GM19238 (cell line): ENCODE data around the gene MALAT1.
"Not testable (repeated sequence)": the region's sequence is repeated elsewhere in the genome, so short reads cannot be mapped to it uniquely, and the experiment has no call there.

Experiments
- DNase-seq: peaks from one replicate; pipeline ENCODE4 v3.0.0; 2011; ENCODE audit warnings: low spot score; ENCODE audit not compliant: insufficient read length

MALAT1 gene

DNA sequence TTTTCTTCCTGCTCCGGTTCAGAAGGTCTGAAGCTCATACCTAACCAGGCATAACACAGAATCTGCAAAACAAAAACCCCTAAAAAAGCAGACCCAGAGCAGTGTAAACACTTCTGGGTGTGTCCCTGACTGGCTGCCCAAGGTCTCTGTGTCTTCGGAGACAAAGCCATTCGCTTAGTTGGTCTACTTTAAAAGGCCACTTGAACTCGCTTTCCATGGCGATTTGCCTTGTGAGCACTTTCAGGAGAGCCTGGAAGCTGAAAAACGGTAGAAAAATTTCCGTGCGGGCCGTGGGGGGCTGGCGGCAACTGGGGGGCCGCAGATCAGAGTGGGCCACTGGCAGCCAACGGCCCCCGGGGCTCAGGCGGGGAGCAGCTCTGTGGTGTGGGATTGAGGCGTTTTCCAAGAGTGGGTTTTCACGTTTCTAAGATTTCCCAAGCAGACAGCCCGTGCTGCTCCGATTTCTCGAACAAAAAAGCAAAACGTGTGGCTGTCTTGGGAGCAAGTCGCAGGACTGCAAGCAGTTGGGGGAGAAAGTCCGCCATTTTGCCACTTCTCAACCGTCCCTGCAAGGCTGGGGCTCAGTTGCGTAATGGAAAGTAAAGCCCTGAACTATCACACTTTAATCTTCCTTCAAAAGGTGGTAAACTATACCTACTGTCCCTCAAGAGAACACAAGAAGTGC lies 661 bp upstream of the MALAT1 start:
- DNase-seq: no peak

GRCh38 chr11:65498727-65498976 lies 193 bp upstream of the MALAT1 start:
- DNase-seq: no peak

- no peak for DNase-seq
Measured at GRCh38 chr11:65499713-65500386, 1.0 kb downstream of the MALAT1 start.

GRCh38 chr11:65500387-65501185 lies 1.7 kb downstream of the MALAT1 start:
- DNase-seq: no peak

DNA sequence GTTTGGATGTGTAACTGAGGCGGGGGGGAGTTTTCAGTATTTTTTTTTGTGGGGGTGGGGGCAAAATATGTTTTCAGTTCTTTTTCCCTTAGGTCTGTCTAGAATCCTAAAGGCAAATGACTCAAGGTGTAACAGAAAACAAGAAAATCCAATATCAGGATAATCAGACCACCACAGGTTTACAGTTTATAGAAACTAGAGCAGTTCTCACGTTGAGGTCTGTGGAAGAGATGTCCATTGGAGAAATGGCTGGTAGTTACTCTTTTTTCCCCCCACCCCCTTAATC lies 2.3 kb downstream of the MALAT1 start:
- no peak for DNase-seq

DNA sequence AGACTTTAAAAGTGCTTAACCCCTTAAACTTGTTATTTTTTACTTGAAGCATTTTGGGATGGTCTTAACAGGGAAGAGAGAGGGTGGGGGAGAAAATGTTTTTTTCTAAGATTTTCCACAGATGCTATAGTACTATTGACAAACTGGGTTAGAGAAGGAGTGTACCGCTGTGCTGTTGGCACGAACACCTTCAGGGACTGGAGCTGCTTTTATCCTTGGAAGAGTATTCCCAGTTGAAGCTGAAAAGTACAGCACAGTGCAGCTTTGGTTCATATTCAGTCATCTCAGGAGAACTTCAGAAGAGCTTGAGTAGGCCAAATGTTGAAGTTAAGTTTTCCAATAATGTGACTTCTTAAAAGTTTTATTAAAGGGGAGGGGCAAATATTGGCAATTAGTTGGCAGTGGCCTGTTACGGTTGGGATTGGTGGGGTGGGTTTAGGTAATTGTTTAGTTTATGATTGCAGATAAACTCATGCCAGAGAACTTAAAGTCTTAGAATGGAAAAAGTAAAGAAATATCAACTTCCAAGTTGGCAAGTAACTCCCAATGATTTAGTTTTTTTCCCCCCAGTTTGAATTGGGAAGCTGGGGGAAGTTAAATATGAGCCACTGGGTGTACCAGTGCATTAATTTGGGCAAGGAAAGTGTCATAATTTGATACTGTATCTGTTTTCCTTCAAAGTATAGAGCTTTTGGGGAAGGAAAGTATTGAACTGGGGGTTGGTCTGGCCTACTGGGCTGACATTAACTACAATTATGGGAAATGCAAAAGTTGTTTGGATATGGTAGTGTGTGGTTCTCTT lies 2.8 kb downstream of the MALAT1 start:
- no peak for DNase-seq

DNA sequence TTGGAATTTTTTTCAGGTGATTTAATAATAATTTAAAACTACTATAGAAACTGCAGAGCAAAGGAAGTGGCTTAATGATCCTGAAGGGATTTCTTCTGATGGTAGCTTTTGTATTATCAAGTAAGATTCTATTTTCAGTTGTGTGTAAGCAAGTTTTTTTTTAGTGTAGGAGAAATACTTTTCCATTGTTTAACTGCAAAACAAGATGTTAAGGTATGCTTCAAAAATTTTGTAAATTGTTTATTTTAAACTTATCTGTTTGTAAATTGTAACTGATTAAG lies 3.4 kb downstream of the MALAT1 start:
- no peak for DNase-seq

DNA sequence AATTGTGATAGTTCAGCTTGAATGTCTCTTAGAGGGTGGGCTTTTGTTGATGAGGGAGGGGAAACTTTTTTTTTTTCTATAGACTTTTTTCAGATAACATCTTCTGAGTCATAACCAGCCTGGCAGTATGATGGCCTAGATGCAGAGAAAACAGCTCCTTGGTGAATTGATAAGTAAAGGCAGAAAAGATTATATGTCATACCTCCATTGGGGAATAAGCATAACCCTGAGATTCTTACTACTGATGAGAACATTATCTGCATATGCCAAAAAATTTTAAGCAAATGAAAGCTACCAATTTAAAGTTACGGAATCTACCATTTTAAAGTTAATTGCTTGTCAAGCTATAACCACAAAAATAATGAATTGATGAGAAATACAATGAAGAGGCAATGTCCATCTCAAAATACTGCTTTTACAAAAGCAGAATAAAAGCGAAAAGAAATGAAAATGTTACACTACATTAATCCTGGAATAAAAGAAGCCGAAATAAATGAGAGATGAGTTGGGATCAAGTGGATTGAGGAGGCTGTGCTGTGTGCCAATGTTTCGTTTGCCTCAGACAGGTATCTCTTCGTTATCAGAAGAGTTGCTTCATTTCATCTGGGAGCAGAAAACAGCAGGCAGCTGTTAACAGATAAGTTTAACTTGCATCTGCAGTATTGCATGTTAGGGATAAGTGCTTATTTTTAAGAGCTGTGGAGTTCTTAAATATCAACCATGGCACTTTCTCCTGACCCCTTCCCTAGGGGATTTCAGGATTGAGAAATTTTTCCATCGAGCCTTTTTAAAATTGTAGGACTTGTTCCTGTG lies 3.9 kb downstream of the MALAT1 start:
- DNase-seq: no peak

GRCh38 chr11:65503368-65503948 lies 4.6 kb downstream of the MALAT1 start:
- DNase-seq: no peak

- DNase-seq: no peak
Measured at GRCh38 chr11:65503949-65504673, 5.3 kb downstream of the MALAT1 start.

- no peak for DNase-seq
Measured at GRCh38 chr11:65504674-65505465, 6.0 kb downstream of the MALAT1 start.

DNA sequence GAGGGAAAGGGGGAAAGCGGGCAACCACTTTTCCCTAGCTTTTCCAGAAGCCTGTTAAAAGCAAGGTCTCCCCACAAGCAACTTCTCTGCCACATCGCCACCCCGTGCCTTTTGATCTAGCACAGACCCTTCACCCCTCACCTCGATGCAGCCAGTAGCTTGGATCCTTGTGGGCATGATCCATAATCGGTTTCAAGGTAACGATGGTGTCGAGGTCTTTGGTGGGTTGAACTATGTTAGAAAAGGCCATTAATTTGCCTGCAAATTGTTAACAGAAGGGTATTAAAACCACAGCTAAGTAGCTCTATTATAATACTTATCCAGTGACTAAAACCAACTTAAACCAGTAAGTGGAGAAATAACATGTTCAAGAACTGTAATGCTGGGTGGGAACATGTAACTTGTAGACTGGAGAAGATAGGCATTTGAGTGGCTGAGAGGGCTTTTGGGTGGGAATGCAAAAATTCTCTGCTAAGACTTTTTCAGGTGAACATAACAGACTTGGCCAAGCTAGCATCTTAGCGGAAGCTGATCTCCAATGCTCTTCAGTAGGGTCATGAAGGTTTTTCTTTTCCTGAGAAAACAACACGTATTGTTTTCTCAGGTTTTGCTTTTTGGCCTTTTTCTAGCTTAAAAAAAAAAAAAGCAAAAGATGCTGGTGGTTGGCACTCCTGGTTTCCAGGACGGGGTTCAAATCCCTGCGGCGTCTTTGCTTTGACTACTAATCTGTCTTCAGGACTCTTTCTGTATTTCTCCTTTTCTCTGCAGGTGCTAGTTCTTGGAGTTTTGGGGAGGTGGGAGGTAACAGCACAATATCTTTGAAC lies 6.8 kb downstream of the MALAT1 start:
- no peak for DNase-seq

DNA sequence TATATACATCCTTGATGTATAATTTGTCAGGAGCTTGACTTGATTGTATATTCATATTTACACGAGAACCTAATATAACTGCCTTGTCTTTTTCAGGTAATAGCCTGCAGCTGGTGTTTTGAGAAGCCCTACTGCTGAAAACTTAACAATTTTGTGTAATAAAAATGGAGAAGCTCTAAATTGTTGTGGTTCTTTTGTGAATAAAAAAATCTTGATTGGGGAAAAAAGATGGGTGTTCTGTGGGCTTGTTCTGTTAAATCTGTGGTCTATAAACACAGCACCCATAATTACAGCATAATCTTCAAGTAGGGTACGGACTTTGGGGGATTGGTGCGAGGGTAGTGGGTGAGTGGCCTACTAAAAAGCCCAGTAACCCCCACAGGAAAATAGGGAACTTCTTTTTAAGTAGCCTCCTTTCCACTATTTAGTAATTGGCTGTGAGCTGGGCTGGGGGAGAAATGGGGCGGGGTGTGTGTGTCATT lies 7.5 kb downstream of the MALAT1 start:
- no peak for DNase-seq

- no peak for DNase-seq
Measured at GRCh38 chr11:65506772-65507505, 8.1 kb downstream of the MALAT1 start.

GRCh38 chr11:65512311-65512710 lies 13.5 kb downstream of the MALAT1 start:
- DNase-seq: not testable (repeated sequence)

DNA sequence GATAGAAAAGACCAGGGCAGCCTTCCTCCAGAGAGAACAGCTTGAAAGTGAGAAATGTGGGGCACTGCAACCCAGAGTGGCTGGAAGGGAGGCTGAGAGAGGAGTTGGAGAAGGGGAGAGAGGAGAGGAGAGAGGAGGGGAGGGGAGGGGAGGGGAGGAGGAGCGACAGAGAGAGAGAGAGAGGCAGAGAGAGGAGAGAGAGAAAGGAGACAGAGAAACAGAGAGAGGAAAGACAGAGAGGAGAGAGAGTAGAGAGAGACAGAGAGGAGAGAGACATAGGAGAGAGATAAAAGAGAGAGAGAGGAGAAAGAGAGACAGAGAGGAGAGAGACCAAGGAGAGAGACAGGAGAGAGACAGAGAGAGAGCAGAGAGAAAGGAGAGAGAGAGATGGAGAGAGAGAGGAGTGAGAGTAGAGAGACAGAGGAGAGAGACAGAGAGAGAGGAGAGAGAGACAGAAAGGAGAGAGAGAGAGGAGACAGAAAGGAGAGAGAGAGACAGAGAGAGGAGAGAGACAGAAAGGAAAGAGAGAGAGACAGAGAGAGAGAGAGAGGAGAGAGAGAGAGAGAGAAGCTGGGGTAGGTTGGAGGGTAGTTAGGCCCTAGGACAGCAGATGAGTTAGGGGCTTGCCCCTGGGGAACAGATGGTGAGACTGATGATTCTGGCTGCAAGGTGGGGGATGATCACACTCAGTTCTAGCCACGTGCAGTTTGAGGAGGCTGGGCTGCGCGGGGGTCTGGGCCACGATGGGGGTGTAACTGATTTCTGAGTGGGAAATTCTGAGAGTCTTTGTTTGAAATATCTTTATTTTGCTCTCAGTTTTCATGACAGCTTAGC lies 17.5 kb downstream of the MALAT1 start:
- no peak for DNase-seq

DNA sequence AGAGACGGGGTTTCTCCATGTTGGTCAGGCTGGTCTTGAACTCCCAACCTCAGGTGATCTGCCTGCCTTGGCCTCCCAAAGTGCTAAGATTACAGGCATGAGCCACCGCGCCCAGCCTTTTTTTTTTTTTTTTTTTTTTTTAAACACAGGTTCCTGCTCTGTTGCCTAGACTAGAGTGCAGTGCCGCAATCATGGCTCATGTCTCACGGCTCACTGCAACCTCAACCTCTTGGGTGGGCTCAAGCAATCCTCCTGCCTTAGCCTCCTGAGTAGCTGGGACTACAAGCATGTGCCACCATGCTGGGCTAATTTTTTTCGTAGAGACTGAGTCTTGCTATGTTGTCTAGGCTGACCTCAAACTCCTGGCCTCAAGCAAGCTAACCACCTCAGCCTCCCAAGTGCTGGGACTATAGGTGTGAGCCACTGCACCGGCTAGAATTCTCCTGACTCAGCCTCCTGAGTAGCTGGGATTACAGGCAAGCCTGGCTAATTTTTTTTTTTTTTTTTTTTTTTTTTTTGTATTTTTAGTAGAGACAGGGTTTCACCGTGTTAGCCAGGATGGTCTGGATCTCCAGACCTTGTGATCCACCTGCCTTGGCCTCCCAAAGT lies 20.2 kb downstream of the MALAT1 start:
- not testable (repeated sequence) for DNase-seq
